ENCODE results near the gene SDF2L1.

- TF ChIP-seq BACH2 (CRISPR knock-in tag; IDR thresholded peaks at IDR 0.05; ENCODE audit: borderline replicate concordance) (no peak), TSHZ2 (CRISPR knock-in tag; IDR thresholded peaks at IDR 0.05) (no peak), ESRRG (CRISPR knock-in tag; IDR thresholded peaks at IDR 0.05) (no peak), CREB5 (CRISPR knock-in tag; IDR thresholded peaks at IDR 0.05; ENCODE audit: low read depth) (no peak), ZNF8 (CRISPR knock-in tag; IDR thresholded peaks at IDR 0.05) (no peak), POU6F1 (CRISPR knock-in tag; IDR thresholded peaks at IDR 0.05; ENCODE audit: borderline replicate concordance, low read depth) (no peak), ARNTL (CRISPR knock-in tag; IDR thresholded peaks at IDR 0.05; ENCODE audit: borderline replicate concordance, low read depth) (no peak)
These were observed 1.6 kb downstream of the SDF2L1 start for GRCh38 chr22:21643533-21644357.
